KMS-11 (cell line): ENCODE data around the gene ADGRL1.
A peak's percentile ranks its signal among the peaks of the same experiment; 100 is the strongest.
"Not testable (repeated sequence)": the region's sequence is repeated elsewhere in the genome, so short reads cannot be mapped to it uniquely, and the experiment has no call there.

Experiments
- H2AFZ ChIP-seq: fragments of 200-600 bp; sonication (generic); 2 replicates; pipeline ENCODE4 v1.6.1; 2016; ENCODE audit warnings: antibody characterized with exemption, mixed run types, low read depth
- H3K27ac ChIP-seq: fragments of 200-600 bp; sonication (generic); 2 replicates; pipeline ENCODE4 v1.6.1; 2016; ENCODE audit warnings: mild to moderate bottlenecking, mixed run types
- H3K27me3 ChIP-seq: fragments of 200-600 bp; sonication (generic); 2 replicates; pipeline ENCODE4 v1.6.1; 2017; ENCODE audit warnings: mild to moderate bottlenecking, low read depth, mixed run types, moderate library complexity; ENCODE audit not compliant: insufficient read depth
- H3K36me3 ChIP-seq: fragments of 200-600 bp; sonication (generic); 2 replicates; pipeline ENCODE4 v1.6.1; 2017; ENCODE audit warnings: mild to moderate bottlenecking, mixed run types; ENCODE audit not compliant: insufficient read depth
- H3K4me1 ChIP-seq: fragments of 200-600 bp; sonication (generic); 2 replicates; pipeline ENCODE4 v1.6.1; 2016; ENCODE audit warnings: mild to moderate bottlenecking, low read depth, mixed run types; ENCODE audit not compliant: poor library complexity, severe bottlenecking
- H3K4me2 ChIP-seq: fragments of 200-600 bp; sonication (generic); 2 replicates; pipeline ENCODE4 v1.7.0; 2016; ENCODE audit warnings: mild to moderate bottlenecking, mixed run types
- H3K4me3 ChIP-seq: fragments of 200-600 bp; sonication (generic); IDR thresholded peaks from 2 replicates; pipeline ENCODE4 v1.6.1; 2017; ENCODE audit warnings: low read depth, low read length, mixed read lengths; ENCODE audit not compliant: insufficient read depth
- H3K79me2 ChIP-seq: fragments of 200-600 bp; sonication (generic); 2 replicates; pipeline ENCODE4 v1.6.1; 2016; ENCODE audit warnings: low read depth, mixed run types; ENCODE audit not compliant: insufficient read depth
- H3K9ac ChIP-seq: fragments of 200-600 bp; sonication (generic); 2 replicates; pipeline ENCODE4 v1.6.1; 2016; ENCODE audit warnings: mild to moderate bottlenecking, mixed run types
- H4K20me1 ChIP-seq: fragments of 200-600 bp; sonication (generic); 2 replicates; pipeline ENCODE4 v1.6.1; 2016; ENCODE audit warnings: mild to moderate bottlenecking, mixed run types; ENCODE audit not compliant: insufficient read depth
- TF ChIP-seq, protein P1 (sequence below): fragments of 200-600 bp; sonication (generic); conservative IDR thresholded peaks from 2 replicates; pipeline ENCODE4 v1.6.1; 2017; ENCODE audit warnings: low read depth, mild to moderate bottlenecking, antibody characterized with exemption, low read length, moderate library complexity, mixed read lengths

Gene ADGRL1

DNA sequence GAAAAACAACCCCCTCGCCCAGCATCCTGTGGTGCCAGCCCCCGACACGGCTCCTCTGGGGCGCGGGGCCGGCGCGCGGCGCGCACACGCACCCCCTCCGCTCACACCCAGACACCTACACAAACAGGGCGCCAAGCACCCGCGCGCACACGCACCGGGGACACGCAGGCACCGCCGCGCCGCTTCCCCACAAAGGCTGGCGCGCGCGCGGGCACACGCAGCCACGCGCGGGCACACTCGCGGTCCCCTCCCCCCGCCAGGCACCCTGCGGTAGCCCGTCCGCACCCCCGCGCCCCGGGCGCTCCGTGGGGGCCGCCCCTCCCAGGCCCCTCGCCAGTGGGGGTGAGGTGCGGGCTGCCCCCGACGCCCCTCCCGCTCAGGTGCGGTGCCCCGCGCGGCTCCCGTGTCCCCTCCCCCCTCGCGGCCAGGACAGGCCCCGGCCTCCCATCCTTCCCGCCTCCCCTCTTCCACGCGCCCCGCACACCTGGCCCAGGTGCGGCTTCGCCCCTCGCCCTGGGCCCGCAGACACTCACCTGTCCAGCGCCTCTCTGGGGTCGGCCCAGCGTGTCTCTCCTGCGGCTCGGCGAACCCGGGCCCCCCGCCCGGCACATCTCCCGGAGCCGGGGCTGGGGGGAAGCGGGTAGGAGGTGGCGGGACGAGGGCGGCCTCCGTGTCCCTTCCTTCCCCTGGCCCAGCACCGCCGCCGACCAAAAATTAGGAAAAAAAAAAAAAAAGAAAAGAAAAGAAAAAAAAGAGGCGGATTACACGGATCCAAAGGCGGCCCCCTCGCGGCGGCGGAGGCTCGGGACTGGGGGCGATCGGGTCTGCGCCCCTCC is at the start of gene ADGRL1:
ADGRL1 (minus strand) TSS at position 718 of the 836 bp plus-strand sequence. CDS start 22,567 bp downstream, outside the sequence.
- H3K27ac ChIP-seq, H3K36me3 ChIP-seq, H3K4me1 ChIP-seq, H3K79me2 ChIP-seq, H3K9ac ChIP-seq, H4K20me1 ChIP-seq, H3K4me3 ChIP-seq: not testable (repeated sequence)
- peaks cover 39% of the 10 kb centered on the region; the same call in 1 of the 2 replicates for H3K27me3 ChIP-seq
- peak within 1 kb of the TSS; percentile 37; the same call in 1 of the 2 replicates for H3K4me2 ChIP-seq
- peak within 1 kb of the TSS; percentile 63 for H2AFZ ChIP-seq

DNA sequence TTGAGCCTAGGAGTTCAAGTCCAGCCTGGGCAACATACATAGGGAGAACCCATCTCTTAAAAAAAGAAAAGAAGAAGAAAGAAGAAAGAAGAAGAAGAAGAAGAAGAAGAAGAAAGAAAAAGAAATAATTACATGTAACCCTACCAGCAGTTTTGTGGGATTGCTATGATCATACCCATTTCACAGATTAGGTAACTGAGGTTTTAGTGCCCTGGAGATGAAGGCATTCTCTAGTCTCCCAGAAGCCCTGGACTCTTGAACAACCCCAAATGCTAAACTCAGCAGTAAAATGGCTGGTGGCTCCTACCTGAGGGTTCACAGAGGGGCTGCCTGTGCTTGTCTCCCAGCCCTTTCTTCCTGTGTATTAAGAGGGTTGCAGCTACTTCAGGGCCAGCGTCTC is 49.3 kb upstream of the ADGRL1 start:
- not testable (repeated sequence) for H4K20me1 ChIP-seq, H3K4me3 ChIP-seq, H3K79me2 ChIP-seq, H3K4me1 ChIP-seq, H3K27me3 ChIP-seq, H3K36me3 ChIP-seq, H3K9ac ChIP-seq, H3K4me2 ChIP-seq, H3K27ac ChIP-seq, H2AFZ ChIP-seq

DNA sequence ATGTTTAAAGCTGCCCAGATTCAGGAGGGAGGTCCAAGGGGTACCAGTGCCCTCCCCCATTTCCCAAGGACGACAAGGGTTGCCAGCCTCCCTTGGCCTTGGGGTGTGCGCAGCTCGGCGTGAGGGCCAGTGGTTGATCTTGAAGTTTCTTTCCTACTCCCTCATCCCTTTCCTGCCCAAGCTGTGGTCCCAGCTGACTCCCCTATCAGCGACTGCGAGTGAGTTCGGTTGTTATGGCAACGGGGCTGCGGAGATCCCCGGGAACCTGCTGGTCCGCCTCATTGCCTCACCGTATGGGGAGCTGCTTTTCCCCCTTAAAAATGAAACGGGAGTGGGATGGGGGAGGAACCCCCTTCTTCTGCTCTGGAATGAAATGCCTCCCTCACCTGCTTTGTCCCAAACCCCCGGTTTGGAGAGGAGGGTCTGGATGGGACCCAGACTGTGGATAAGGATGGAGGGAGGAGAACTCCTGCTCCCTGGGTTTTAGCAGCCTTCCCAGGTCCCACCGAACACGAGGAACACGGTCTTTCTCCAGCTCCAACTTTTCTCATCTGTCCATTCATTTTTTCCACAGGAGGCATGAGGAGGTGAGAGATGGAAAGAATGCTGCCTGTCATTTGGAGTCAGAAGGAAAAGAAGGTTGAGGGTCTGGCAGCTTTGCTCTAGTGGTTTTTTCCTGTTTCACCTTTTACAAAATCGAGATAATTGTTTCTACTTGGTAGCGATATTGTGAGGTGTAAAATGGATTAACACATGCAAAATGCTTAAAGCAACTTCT is 48.0 kb upstream of the ADGRL1 start:
- H3K4me3 ChIP-seq, H3K79me2 ChIP-seq, H3K9ac ChIP-seq, H3K4me2 ChIP-seq, H4K20me1 ChIP-seq, H3K27ac ChIP-seq, H3K36me3 ChIP-seq, H2AFZ ChIP-seq, H3K27me3 ChIP-seq, H3K4me1 ChIP-seq: not testable (repeated sequence)

DNA sequence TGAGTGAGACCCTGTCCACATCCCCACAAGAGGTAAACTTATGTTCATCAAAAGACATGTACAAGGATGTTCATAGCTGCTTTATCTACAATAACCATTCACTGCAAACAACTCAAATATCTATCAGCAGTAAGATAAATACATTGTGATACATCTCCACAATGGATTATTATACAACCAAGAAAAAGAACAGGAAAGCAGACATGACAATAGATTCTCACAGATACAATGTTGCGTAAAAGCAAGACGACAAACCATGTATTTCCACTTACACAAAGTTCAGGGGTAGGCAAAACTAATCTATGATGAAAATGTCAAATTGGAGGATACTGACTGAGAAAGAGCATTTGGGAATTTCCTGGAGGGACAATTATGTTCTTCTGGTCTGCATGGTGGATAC is 46.2 kb upstream of the ADGRL1 start:
- H3K4me2 ChIP-seq, H3K4me3 ChIP-seq, H3K27ac ChIP-seq, H2AFZ ChIP-seq, H3K27me3 ChIP-seq, H3K4me1 ChIP-seq, H3K79me2 ChIP-seq, H4K20me1 ChIP-seq, H3K9ac ChIP-seq, H3K36me3 ChIP-seq: not testable (repeated sequence)

DNA sequence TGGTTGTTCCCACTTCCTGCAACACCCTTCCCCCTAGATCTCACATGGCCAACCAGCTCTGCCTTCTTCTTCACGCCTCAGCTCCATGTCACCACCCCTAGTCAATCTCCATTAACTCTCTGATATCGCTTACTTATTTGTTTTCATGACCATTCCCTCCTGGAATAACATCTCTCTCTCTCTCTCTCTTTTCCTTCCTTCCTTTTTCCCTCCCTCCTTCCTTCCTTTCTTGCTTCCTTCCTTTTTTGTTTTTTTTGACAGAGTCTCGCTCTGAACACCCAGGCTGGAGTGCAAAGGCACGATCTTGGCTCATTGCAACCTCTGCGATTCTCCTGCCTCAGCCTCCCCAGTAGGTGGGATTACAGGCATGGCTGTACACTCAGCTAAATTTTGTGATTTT is 44.9 kb upstream of the ADGRL1 start:
- Histone ChIP-seq H3K4me2 (no peak overlapping the region), H4K20me1 (no peaks in the 10 kb centered on the region), H2AFZ (no peak overlapping the region), H3K9ac (no peak overlapping the region), H3K4me3 (no peak overlapping the region), H3K36me3 (no peaks in the 10 kb centered on the region), H3K4me1 (no peaks in the 10 kb centered on the region), H3K79me2 (no peaks in the 10 kb centered on the region), H3K27ac (no peak overlapping the region), H3K27me3 (peaks cover 3% of the 10 kb centered on the region; the same call in 1 of the 2 replicates)
- TF ChIP-seq, protein P1, sequence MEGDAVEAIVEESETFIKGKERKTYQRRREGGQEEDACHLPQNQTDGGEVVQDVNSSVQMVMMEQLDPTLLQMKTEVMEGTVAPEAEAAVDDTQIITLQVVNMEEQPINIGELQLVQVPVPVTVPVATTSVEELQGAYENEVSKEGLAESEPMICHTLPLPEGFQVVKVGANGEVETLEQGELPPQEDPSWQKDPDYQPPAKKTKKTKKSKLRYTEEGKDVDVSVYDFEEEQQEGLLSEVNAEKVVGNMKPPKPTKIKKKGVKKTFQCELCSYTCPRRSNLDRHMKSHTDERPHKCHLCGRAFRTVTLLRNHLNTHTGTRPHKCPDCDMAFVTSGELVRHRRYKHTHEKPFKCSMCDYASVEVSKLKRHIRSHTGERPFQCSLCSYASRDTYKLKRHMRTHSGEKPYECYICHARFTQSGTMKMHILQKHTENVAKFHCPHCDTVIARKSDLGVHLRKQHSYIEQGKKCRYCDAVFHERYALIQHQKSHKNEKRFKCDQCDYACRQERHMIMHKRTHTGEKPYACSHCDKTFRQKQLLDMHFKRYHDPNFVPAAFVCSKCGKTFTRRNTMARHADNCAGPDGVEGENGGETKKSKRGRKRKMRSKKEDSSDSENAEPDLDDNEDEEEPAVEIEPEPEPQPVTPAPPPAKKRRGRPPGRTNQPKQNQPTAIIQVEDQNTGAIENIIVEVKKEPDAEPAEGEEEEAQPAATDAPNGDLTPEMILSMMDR = no peak

DNA sequence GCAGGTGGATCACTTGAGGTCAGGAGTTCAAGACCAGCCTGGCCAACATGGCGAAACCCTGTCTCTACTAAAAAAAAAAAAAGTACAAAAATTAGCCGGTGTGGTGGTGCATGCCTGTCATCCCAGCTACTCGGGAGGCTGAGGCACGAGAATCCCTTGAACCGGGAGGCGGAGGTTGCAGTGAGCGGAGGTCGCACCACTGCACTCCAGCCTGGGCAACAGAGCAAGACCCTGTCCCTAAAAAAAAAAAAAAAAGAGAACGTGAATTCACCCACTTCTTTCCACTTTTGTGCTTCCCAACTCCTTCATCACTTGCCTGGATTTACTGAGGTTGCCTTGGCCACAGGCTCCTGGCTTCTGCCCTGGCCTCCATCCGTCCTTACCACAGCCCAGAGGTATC is 44.3 kb upstream of the ADGRL1 start:
- H3K4me1 ChIP-seq, H3K36me3 ChIP-seq, H3K27me3 ChIP-seq, H3K4me2 ChIP-seq, H3K79me2 ChIP-seq, H3K4me3 ChIP-seq, H3K27ac ChIP-seq, H4K20me1 ChIP-seq, H2AFZ ChIP-seq, H3K9ac ChIP-seq: not testable (repeated sequence)

DNA sequence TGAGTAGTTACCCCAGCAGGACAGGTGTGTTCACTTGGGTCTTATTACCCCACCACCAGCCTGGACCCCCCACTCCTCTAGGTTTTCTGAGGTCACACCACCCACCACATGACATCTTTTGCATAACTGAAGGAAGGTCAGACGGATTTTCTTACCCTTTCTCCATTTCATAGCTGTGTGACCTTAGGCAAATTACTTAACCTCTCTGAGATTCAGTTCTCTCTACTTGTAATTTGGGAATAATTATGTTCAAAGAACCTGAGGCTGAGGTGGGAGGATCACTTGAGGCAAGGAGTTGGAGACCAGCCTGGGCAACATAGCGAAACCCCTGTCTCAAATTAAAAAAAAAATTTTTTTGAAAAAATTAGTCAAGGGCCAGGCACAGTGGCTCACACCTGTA is 43.9 kb upstream of the ADGRL1 start:
- H4K20me1 ChIP-seq, H3K4me3 ChIP-seq, H3K9ac ChIP-seq, H3K4me2 ChIP-seq, H3K4me1 ChIP-seq, H3K27me3 ChIP-seq, H3K27ac ChIP-seq, H3K36me3 ChIP-seq, H3K79me2 ChIP-seq, H2AFZ ChIP-seq: not testable (repeated sequence)

DNA sequence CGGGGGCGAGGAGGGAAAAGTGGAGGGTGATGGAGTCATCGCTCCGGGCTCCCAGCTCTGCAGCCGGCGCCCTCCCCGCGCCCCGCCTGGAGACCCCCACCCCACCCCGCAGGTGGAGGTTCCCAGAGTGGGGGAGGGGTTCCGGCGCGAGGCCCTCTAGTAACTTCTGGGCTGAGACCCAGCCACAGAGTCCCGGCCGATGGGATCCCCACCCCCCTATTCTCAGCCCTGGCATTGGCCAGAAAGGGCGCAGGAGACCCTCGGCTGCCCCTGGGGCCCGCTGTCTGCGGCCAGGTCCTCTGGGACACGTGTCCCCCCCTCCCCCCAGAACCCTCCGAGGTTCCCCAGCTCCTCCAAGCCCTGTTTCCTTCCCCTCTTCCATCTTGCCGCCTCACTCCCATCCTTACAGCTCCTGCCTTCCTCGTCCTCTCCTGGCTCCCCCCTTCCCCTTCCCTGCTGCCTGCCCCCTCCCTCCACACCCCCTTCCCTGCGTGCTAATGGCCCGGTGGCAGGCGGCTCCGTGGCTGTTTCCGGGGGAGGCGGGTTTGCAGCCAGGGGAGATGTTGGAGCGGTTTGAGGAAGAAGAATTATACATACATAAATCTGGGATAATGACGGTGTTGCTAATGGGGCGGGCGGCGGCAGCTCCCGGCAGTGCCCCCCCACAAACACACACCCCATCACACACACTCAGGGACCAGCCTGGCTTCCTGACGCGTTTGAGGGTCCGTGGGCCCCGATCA is 43.2 kb upstream of the ADGRL1 start:
- not testable (repeated sequence) for H3K4me3 ChIP-seq, H3K4me1 ChIP-seq, H3K4me2 ChIP-seq, H3K27ac ChIP-seq, H3K36me3 ChIP-seq, H3K9ac ChIP-seq, H4K20me1 ChIP-seq, H3K27me3 ChIP-seq, H3K79me2 ChIP-seq
- H2AFZ ChIP-seq = peak overlapping the region; percentile 49; the same call in 1 of the 2 replicates
